Activated CD4-positive, alpha-beta memory T cell treated with anti-CD3 and anti-CD28 coated beads for 36 hours (primary cell): ENCODE data around the gene NFIB. TPM values are rescaled to one million over a fixed set of nuclear protein-coding genes. Genes with fewer than 3 reads are reported as not detected.

ENCODE experiments used
- CTCF ChIA-PET: fragments of 350-600 bp; sonication (Branson Sonifier 250); formaldehyde crosslinking; loops from one replicate; lab custom pipeline; 2021; ENCODE audit warnings: antibody characterized with exemption, inconsistent platforms; lab: Charles Lee
- POLR2A ChIA-PET: fragments of 350-600 bp; sonication (Branson Sonifier 250); formaldehyde crosslinking; loops from one replicate; lab custom pipeline; 2021; ENCODE audit warnings: antibody characterized with exemption; lab: Charles Lee
- DNase-seq: peaks from one replicate; pipeline ENCODE4 v3.0.0-alpha.2; 2020
- H3K27ac Mint-ChIP-seq: one replicate; pipeline ENCODE4 v1.8.0; 2021; ENCODE audit warnings: mixed read lengths
- H3K27me3 Mint-ChIP-seq: one replicate; pipeline ENCODE4 v1.8.0; 2021; ENCODE audit warnings: mixed read lengths
- H3K36me3 Mint-ChIP-seq: one replicate; pipeline ENCODE4 v1.8.0; 2021; ENCODE audit warnings: mixed read lengths
- H3K4me1 Mint-ChIP-seq: one replicate; pipeline ENCODE4 v1.8.0; 2021; ENCODE audit warnings: low read depth, mixed read lengths
- H3K4me3 Mint-ChIP-seq: one replicate; pipeline ENCODE4 v1.8.0; 2021; ENCODE audit warnings: mild to moderate bottlenecking, mixed read lengths
- H3K9me3 Mint-ChIP-seq: one replicate; pipeline ENCODE4 v1.8.0; 2021; ENCODE audit warnings: mixed read lengths
- intact Hi-C: fragments of 100-400 bp; cut with micrococcal nuclease; formaldehyde crosslinking; loops from one replicate; pipeline ENCODE4 v1.15.1; 2023
- total RNA-seq, 2 experiments: library from RNA; stranded (reverse); gene quantifications; one replicate each; pipeline ENCODE4 v1.2.3, GENCODE V29; 2021

Gene NFIB
- total RNA-seq, 2 experiments from 2014 or later: not detected

DNA sequence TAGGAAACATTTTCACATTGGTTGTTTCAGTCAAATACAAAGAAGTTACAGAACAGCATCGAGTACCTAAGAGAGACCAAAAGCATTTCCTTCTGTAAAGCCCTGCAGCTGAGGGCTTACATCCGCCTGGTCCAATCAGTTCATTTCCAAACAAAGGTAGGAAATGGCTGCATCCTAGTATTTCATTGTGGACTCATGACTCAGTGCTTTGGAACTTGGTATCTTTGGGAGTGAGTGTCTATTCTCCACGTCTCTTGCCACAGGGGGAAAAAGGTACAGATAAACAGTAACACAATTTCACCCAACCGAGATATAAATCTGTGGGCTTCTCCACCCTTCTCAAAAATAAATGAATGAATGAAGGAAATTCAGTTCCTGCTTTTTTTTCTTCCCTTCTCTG is 75.4 kb downstream of the NFIB start:
- POLR2A ChIA-PET: no interaction called here
- Mint-ChIP-seq H3K27ac (no peak overlapping the region), H3K36me3 (no peaks in the 10 kb centered on the region), H3K27me3 (peaks cover 5% of the 10 kb centered on the region), H3K4me3 (no peak overlapping the region), H3K4me1 (no peaks in the 10 kb centered on the region), H3K9me3 (no peaks in the 10 kb centered on the region)
- CTCF ChIA-PET: no interaction called here
- intact Hi-C loops: no loop called here
- no peak for DNase-seq

DNA sequence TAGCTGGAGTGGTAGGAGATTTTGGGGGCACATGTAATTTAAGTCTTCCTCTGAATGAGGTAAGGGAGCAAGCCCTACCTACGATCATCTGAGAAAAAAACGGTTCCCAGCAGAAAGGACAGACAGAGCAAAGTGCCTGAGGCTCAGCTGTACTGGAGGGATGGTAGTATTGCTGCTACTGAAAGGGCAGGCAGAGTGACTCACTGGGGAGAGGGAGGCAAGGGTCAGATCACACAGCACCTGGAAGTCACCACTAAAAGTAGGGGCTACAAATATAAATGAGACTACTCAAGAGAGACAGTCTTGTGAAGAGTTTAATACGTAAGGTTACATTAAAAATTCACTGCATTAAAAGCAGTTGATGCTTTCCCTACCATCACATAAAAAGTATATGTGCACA is 75.9 kb downstream of the NFIB start:
- POLR2A ChIA-PET: no interaction called here
- H3K27me3 Mint-ChIP-seq: peaks cover 4% of the 10 kb centered on the region
- no peak for DNase-seq
- no peaks in the 10 kb centered on the region for H3K4me1 Mint-ChIP-seq
- CTCF ChIA-PET: no interaction called here
- no peaks in the 10 kb centered on the region for H3K36me3 Mint-ChIP-seq
- H3K4me3 Mint-ChIP-seq: no peak overlapping the region
- intact Hi-C loops: no loop called here
- no peaks in the 10 kb centered on the region for H3K9me3 Mint-ChIP-seq
- no peak overlapping the region for H3K27ac Mint-ChIP-seq

DNA sequence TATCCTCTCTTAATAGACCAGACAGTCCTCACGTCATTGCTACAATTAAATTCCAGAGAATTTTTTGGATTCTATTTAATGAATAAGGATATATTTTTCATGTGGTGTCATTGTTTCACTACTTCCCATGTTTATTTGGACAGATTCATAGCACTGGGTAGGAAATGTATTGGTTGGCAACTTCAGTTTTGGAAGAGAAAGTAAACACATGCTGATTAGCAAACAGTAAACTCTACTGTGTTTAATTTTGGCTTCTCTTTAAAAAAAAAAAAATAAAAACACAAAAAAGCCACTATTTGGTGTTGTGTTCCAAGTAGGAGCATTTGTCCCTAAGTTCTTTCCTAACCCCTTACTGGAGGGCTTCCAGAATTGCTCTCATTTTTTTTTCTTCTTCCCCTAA is 77.3 kb downstream of the NFIB start:
- Mint-ChIP-seq H3K36me3 (no peaks in the 10 kb centered on the region), H3K27ac (no peak overlapping the region), H3K9me3 (no peaks in the 10 kb centered on the region), H3K4me3 (no peak overlapping the region), H3K4me1 (no peaks in the 10 kb centered on the region), H3K27me3 (peaks cover 4% of the 10 kb centered on the region)
- ChIA-PET CTCF (no interaction called here), POLR2A (no interaction called here)
- intact Hi-C loops: no loop called here
- no peak for DNase-seq

DNA sequence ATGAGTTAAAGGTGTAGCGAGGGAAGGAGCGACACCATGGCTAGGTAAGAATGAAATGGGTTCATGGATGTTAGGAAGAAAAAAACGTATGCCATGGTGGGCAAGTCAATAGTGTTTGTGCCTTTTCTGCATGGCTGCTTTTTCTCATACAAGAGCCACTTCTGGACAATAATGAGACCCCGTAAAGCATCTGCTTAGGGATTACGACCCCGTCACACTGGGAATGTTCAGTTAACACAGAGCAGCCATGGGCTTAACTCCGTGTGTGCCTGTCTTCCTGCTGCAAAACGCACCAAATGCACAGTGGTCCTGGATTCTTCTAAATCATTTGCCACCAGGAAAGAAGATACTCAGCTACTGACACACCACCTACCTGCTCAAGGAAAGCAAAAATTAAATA is 81.8 kb downstream of the NFIB start:
- Mint-ChIP-seq H3K27me3 (no peaks in the 10 kb centered on the region), H3K4me1 (no peaks in the 10 kb centered on the region), H3K9me3 (no peaks in the 10 kb centered on the region), H3K4me3 (no peak overlapping the region), H3K27ac (no peak overlapping the region), H3K36me3 (no peaks in the 10 kb centered on the region)
- ChIA-PET CTCF (no interaction called here), POLR2A (no interaction called here)
- DNase-seq: no peak
- intact Hi-C loops: no loop called here

DNA sequence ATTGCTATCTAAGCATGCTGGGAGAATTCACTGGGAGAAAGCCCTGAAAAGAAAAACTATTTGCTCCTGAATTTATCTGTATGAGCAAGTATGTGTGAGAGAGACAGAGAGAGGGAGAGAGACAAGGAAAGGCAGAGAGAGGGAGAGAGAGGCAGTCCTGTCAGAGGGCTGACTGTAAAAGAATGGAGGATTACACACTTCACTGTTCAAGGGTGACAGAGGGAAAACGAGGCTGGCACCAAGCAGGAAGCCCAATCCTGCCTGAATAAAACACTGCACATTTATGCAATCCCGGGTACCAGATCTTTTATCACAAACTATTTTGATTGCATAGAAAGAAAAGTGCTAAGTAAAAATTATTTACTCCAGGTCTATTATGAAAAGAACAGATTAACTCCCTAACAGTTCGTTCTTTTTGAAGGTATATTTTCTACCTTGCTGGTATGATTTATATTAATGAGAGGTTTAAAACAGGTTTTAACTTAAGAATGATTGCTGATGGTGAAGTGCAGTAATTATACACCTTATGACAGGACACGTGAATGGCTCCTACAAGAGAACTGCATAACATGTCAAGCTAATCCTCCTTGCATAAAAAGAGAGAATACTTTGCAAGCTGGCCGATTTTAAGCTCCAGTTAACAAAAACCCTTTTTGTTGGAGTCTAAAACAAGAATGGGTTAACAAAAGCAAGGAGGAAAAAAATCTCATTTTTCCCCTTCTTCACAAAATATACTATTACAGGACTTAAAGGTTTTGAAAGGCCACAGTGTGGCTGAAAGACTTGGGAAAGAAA is 82.5 kb downstream of the NFIB start:
- H3K27ac Mint-ChIP-seq: no peak overlapping the region
- CTCF ChIA-PET: no interaction called here
- no peak overlapping the region for H3K4me3 Mint-ChIP-seq
- intact Hi-C loops: no loop called here
- no peak for DNase-seq
- no peaks in the 10 kb centered on the region for H3K9me3 Mint-ChIP-seq
- no peaks in the 10 kb centered on the region for H3K27me3 Mint-ChIP-seq
- no peaks in the 10 kb centered on the region for H3K36me3 Mint-ChIP-seq
- H3K4me1 Mint-ChIP-seq: no peaks in the 10 kb centered on the region
- POLR2A ChIA-PET: no interaction called here

DNA sequence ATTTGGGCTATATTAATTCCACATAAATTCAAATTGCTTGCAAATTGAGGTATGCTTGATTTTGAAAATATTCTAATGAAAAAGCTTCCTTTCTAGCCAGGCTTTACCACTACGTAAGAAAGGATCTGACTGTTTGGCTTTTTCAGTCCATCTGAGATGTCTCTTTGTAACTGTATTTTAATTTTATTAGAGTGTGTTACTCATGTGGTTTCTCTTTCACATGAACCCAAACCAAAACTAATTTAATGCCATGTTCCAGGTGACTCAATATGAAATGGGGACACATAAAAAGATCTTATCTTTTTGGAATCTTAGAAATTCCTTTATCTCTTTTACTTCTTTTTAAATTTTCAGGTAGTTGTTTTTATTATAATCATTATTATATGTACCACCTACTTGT is 85.3 kb downstream of the NFIB start:
- Mint-ChIP-seq H3K36me3 (no peaks in the 10 kb centered on the region), H3K4me1 (no peaks in the 10 kb centered on the region), H3K9me3 (no peaks in the 10 kb centered on the region), H3K4me3 (no peak overlapping the region), H3K27me3 (no peaks in the 10 kb centered on the region), H3K27ac (no peak overlapping the region)
- DNase-seq: no peak
- CTCF ChIA-PET: no interaction called here
- POLR2A ChIA-PET: no interaction called here
- intact Hi-C loops: no loop called here

DNA sequence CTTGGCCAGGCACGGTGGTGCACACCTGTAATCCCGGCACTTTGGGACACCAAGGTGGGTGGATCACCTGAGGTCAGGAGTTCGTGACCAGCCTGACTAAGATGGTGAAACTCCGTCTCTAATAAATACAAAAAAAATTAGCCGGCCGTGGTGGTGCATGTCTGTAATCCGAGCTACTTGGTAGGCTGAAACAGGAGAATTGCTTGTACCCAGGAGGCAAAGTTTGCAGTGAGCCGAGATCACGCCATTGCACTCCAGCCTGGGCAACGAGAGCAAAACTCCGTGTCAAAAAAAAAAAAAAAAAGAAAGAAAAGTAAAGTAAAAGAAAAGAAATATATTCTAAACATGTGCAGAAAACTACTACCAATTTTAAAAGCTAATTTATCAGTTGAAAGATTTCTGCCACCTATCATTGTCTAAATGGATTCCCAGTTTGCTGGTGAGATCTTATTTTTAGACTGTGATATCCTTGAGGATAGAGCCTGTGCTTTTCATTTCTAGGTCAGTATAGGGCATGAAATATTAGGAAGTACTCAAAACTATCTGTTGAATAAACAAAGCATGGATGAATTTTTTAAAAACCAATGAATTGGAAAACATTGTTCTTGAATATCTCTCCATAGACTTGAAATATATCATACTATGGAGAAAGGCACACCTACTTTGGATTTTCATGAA is 86.9 kb downstream of the NFIB start:
- intact Hi-C loops: no loop called here
- no peak overlapping the region for H3K27ac Mint-ChIP-seq
- H3K9me3 Mint-ChIP-seq: no peaks in the 10 kb centered on the region
- no peaks in the 10 kb centered on the region for H3K36me3 Mint-ChIP-seq
- no peaks in the 10 kb centered on the region for H3K4me1 Mint-ChIP-seq
- POLR2A ChIA-PET: no interaction called here
- CTCF ChIA-PET: no interaction called here
- no peak for DNase-seq
- H3K27me3 Mint-ChIP-seq: no peaks in the 10 kb centered on the region
- H3K4me3 Mint-ChIP-seq: no peak overlapping the region

DNA sequence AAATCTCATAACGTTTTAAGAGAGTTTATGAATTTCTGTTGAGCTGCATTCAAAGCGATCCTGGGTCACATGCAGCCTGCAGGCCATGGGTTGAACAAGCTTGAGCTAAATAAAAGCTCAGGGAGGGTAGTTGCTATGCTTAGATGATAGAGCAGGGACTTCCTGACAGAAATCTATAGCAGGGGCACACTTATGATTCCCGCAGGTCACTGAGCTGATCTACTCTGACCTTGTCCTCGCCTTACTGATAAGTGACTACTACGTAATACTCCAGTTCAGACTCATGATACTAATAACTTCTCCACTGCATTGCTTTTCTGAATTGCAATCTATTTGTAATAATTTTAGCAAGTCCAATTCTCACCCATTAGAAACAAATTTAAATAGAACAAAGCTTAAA is 90.9 kb downstream of the NFIB start:
- no peaks in the 10 kb centered on the region for H3K4me1 Mint-ChIP-seq
- POLR2A ChIA-PET: no interaction called here
- H3K27me3 Mint-ChIP-seq: peaks cover 4% of the 10 kb centered on the region

DNA sequence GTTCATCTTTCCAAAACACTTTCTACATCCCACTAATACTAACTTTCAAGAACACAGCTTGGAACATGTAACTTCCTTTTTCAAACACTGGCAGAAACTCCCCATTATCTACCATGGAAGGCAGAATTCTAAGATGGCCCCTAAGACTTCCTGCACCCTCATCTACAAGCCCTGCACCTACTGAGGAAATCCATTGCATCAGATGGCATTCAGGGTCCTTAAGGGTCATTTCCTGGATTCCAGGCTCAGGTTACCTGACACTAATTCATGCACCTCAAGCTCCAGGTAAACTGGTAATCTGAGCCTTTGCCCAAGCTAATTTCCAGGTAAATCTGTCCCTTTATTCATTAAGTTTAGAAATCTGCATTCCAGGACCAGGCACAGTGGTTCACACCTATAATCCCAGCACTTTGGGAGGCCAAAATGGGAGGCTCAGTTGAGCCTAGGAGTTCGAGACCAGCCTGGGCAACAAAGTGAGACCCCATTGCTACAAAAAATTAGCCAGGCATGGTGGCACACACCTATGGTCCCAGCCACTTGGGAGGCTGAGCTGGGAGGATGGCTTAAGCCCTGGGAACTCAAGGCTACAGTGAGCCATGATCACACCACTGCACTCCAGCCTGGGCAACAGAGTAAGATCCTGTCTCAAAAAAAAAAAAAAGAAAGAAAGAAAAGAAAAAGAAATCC is 91.6 kb downstream of the NFIB start:
- H3K27ac Mint-ChIP-seq: no peak overlapping the region
- H3K4me3 Mint-ChIP-seq: no peak overlapping the region
- H3K36me3 Mint-ChIP-seq: no peaks in the 10 kb centered on the region
- H3K4me1 Mint-ChIP-seq: no peaks in the 10 kb centered on the region
- ChIA-PET CTCF (no interaction called here), POLR2A (no interaction called here)
- peaks cover 4% of the 10 kb centered on the region for H3K27me3 Mint-ChIP-seq
- intact Hi-C loops: no loop called here
- no peak for DNase-seq
- H3K9me3 Mint-ChIP-seq: no peaks in the 10 kb centered on the region

More for the DNA sequence above, 90.9 kb downstream of the NFIB start:
- Mint-ChIP-seq H3K9me3 (no peaks in the 10 kb centered on the region), H3K4me3 (no peak overlapping the region), H3K36me3 (no peaks in the 10 kb centered on the region), H3K27ac (no peak overlapping the region)
- CTCF ChIA-PET: no interaction called here
- intact Hi-C loops: no loop called here
- no peak for DNase-seq

DNA sequence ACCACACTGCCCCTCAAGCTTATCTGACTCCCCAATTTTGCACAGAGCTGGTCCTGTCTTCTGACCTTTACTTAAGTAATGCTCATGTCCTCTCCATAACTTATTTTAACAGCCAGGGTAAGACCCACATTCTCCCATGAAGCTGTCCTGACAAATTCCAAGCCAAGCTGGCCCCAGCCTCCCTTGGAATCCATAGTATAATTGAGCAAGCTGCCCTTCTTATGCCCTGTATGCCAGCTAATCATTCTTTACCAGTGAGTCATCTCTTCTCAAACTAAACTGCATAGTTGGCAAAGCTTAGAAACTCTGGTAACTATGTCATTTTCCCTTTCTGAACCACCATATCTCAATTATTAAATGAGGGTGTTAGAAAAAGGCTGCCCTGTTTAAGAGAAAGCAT is 92.4 kb downstream of the NFIB start:
- no peaks in the 10 kb centered on the region for H3K36me3 Mint-ChIP-seq
- DNase-seq: no peak
- H3K27ac Mint-ChIP-seq: no peak overlapping the region
- intact Hi-C loops: no loop called here
- ChIA-PET CTCF (no interaction called here), POLR2A (no interaction called here)
- H3K4me3 Mint-ChIP-seq: no peak overlapping the region
- peaks cover 4% of the 10 kb centered on the region for H3K27me3 Mint-ChIP-seq
- H3K9me3 Mint-ChIP-seq: no peaks in the 10 kb centered on the region
- no peaks in the 10 kb centered on the region for H3K4me1 Mint-ChIP-seq

DNA sequence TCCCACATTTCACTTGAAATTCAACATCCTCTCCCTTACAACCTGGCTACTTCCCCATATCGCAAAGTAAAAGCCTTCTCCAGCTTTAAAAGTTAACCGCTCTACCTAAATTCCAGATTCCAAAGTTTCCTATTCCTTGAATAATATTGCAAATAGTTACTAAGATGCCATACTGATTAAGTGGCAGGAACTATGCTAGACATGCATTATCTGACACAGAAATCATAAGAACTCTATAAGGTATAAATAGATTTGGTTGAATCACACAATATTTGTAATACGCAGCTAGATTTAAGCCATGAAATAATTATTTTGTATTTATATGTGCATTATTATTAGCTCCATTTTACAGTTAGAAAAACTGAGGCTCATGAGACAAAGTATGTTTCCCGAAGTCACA is 92.8 kb downstream of the NFIB start:
- no peak overlapping the region for H3K4me3 Mint-ChIP-seq
- no peaks in the 10 kb centered on the region for H3K36me3 Mint-ChIP-seq
- ChIA-PET POLR2A (no interaction called here), CTCF (no interaction called here)
- no peak for DNase-seq
- no peak overlapping the region for H3K27ac Mint-ChIP-seq
- intact Hi-C loops: no loop called here
- no peaks in the 10 kb centered on the region for H3K4me1 Mint-ChIP-seq
- peaks cover 4% of the 10 kb centered on the region for H3K27me3 Mint-ChIP-seq
- no peaks in the 10 kb centered on the region for H3K9me3 Mint-ChIP-seq

DNA sequence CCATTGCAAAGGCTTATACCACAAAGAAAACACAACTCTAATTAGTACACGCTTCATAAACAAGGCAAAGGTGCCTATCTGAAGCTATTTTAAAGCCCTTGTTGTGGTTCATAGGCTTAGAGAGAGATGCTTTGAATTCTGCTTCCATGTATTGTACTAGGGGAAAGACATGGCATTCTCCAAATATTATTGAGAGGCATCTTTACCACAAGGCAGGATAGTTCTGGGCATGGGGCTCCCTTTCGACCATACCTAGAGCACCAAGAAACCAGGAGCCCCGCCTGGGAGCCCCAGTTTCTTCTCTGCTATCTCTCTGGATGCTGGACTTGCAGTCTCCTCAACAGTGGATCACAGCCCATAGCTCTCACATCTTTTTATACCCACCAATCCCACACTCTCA is 93.7 kb downstream of the NFIB start:
- Mint-ChIP-seq H3K4me3 (no peak overlapping the region), H3K27ac (no peak overlapping the region), H3K36me3 (no peaks in the 10 kb centered on the region), H3K4me1 (no peaks in the 10 kb centered on the region), H3K9me3 (no peaks in the 10 kb centered on the region), H3K27me3 (peaks cover 4% of the 10 kb centered on the region)
- intact Hi-C loops: no loop called here
- POLR2A ChIA-PET: no interaction called here
- CTCF ChIA-PET: no interaction called here
- DNase-seq: no peak
